ENCODE results near the gene MAPK8.
"Not testable (repeated sequence)": the region's sequence is repeated elsewhere in the genome, so short reads cannot be mapped to it uniquely, and the experiment has no call there.

The MAPK8 gene

GRCh38 chr10:48274636-48275035 lies 31.8 kb upstream of the MAPK8 start, which contains the start of gene FRMPD2:
Gene FRMPD2, minus strand, starts transcription at chr10:48274696. Its CDS starts 129 bp downstream, at chr10:48274567.
- no peak within 1 kb of the TSS for H3K27ac ChIP-seq
- TF ChIP-seq, protein P1, sequence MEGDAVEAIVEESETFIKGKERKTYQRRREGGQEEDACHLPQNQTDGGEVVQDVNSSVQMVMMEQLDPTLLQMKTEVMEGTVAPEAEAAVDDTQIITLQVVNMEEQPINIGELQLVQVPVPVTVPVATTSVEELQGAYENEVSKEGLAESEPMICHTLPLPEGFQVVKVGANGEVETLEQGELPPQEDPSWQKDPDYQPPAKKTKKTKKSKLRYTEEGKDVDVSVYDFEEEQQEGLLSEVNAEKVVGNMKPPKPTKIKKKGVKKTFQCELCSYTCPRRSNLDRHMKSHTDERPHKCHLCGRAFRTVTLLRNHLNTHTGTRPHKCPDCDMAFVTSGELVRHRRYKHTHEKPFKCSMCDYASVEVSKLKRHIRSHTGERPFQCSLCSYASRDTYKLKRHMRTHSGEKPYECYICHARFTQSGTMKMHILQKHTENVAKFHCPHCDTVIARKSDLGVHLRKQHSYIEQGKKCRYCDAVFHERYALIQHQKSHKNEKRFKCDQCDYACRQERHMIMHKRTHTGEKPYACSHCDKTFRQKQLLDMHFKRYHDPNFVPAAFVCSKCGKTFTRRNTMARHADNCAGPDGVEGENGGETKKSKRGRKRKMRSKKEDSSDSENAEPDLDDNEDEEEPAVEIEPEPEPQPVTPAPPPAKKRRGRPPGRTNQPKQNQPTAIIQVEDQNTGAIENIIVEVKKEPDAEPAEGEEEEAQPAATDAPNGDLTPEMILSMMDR (IDR thresholded peaks at IDR 0.05) = no peak
- TF ChIP-seq ZFX (IDR thresholded peaks at IDR 0.05; ENCODE audit: borderline replicate concordance) = no peak

DNA sequence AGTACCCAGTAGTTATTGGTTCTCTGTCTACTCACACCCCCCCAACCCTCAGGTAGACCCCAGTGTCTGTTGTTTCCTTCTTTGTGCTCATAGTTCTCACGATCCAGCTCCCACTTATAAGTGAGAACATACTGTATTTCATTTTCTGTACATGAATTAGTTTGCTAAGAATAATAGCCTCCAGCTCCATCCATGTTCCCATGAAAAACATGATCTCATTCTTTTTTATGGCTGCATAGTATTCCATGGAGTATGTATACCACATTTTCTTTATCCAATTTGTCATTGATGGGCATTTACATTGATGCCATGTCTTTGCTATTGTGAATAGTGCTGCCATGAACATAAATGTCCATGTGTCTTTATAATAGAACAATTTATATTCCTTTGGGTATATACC lies 29.4 kb upstream of the MAPK8 start:
- no peak overlapping the region for H3K27ac ChIP-seq
- no peak for TF ChIP-seq ZFX (IDR thresholded peaks at IDR 0.05; ENCODE audit: borderline replicate concordance)
- TF ChIP-seq, protein P1 (IDR thresholded peaks at IDR 0.05) = no peak

DNA sequence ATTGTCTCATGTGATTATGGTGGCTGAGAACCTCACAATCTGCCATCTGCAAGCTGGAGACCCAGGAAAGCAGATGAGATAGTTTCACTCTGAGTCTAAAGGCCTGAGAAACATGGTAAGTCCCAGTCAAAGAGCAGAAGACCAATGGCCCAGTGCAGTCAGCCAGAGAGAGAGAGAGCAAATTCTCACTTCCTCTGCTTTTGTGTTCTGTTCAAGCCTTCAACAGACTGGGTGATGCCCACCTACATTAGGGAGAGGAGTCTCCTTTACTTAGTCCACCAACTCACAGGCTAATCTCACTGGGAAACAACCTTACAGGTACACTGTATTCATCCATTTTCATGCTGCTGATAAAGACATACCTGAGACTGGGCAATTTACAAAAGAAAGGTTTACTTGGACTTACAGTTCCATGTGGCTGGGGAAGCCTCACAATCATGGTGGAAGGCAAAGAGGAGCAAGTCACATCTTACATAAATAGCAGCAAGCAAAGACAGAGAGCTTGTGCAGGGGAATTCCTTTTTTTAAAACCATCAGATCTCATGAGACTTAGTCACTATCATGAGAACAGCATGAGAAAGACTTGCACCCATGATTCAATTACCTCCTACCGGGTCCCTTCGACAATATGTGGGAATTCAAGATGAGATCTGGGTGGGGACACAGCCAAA lies 27.3 kb upstream of the MAPK8 start:
- H3K27ac ChIP-seq = no peak overlapping the region
- TF ChIP-seq, protein P1 (IDR thresholded peaks at IDR 0.05) = no peak
- no peak for TF ChIP-seq ZFX (IDR thresholded peaks at IDR 0.05; ENCODE audit: borderline replicate concordance)

DNA sequence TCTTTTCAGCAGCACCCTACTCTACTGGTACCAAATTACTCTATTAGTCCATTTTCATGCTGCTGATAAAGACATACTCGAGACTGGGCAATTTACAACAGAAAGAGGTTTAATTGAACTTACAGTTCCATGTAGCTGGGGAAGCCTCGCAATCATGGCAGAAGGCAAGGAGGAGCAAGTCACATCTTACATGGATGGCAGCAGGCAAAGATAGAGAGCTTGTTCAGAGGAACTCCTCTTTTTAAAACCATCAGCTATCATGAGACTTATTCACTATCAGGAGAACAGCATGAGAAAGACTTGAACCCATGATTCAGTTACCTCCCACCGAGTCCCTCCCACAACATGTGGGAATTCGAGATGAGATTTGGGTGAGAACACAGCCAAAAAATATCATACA lies 24.8 kb upstream of the MAPK8 start:
- not testable (repeated sequence) for H3K27ac ChIP-seq

DNA sequence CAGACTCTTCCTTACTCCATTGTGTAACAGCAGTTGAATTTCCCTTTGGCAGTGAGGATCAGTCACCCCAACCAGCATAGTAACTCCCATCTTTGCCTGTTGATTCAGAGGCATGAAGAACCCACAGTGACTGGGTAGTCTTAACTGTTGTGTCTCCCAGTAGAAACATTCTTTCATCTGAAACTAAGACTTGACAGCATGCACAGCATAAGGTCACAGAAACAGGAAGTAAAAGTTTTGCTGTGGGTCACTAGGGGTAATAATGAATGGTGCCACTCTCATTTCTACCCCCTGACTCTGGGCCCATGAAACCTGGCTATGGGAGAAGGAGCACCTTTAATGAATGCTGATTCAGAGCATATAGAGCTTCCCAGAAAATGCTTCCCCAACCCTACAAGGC lies 23.6 kb upstream of the MAPK8 start:
- H3K27ac ChIP-seq = no peak overlapping the region
- TF ChIP-seq, protein P1 (IDR thresholded peaks at IDR 0.05) = no peak
- TF ChIP-seq ZFX (IDR thresholded peaks at IDR 0.05; ENCODE audit: borderline replicate concordance) = no peak

- no peak overlapping the region for H3K27ac ChIP-seq
- TF ChIP-seq, protein P1 (IDR thresholded peaks at IDR 0.05) = no peak
- TF ChIP-seq ZFX (IDR thresholded peaks at IDR 0.05; ENCODE audit: borderline replicate concordance) = no peak
Measured at GRCh38 chr10:48284002-48284546, 22.4 kb upstream of the MAPK8 start.

DNA sequence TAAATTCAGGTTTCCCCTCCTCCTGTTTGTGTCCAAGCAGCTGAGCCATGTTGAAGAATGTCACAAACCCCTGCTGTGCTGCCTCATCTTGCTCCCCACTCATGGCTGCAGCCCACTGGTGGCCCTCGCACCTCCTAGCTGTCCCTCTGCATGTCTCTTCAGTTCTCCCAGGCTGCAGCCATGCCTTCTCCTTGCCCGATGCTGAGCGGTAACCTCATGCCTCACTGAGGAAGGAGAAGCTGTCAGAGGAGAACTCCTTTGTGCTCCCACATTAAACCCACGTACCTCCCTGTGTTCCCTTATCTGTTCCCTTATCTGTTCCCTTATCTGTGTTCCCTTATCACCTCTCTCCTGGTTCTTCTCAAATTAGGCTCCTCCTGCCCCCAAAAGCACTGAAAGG lies 21.7 kb upstream of the MAPK8 start:
- no peak overlapping the region for H3K27ac ChIP-seq
- TF ChIP-seq, protein P1 (IDR thresholded peaks at IDR 0.05) = no peak
- TF ChIP-seq ZFX (IDR thresholded peaks at IDR 0.05; ENCODE audit: borderline replicate concordance) = no peak

Measured in 22Rv1 (cell line).